MCF 10A (cell line): ENCODE data around the gene RORC. TPM values are rescaled to one million over a fixed set of nuclear protein-coding genes. Genes with fewer than 3 reads are reported as not detected.

Experiments
- BruUV-seq: library from RNA; stranded (reverse); fragments of 400-500 nt; replicated peaks from 2 replicates; lab custom pipeline; 2021; lab: Mats Ljungman, UMichigan
- CTCF ChIA-PET: fragments of 300-600 bp; sonication (Branson Sonifier 250); formaldehyde crosslinking; extraction: SDS; loops from one replicate; lab custom pipeline; 2021; ENCODE audit warnings: antibody characterized with exemption, inconsistent platforms; lab: Yijun Ruan, JAX
- POLR2A ChIA-PET: fragments of 300-600, 350-650 bp; sonication (Branson Sonifier 250); formaldehyde crosslinking; extraction: SDS; loops from one replicate; lab custom pipeline; 2020; ENCODE audit warnings: antibody characterized with exemption, inconsistent platforms; lab: Yijun Ruan, JAX
- DNase-seq: peaks from one replicate; pipeline ENCODE4 v3.0.0-alpha.2; 2018; ENCODE audit not compliant: unreplicated experiment
- H3K27ac Mint-ChIP-seq: one replicate; pipeline ENCODE4 v1.8.0; 2022; ENCODE audit warnings: mild to moderate bottlenecking, low read depth, mixed read lengths; ENCODE audit not compliant: unreplicated experiment
- H3K27me3 Mint-ChIP-seq: one replicate; pipeline ENCODE4 v1.8.0; 2022; ENCODE audit warnings: mixed read lengths; ENCODE audit not compliant: insufficient read depth, unreplicated experiment
- H3K36me3 Mint-ChIP-seq: one replicate; pipeline ENCODE4 v1.8.0; 2022; ENCODE audit warnings: mild to moderate bottlenecking, moderate library complexity, mixed read lengths; ENCODE audit not compliant: insufficient read depth, unreplicated experiment
- H3K4me1 Mint-ChIP-seq: one replicate; pipeline ENCODE4 v1.8.0; 2022; ENCODE audit warnings: mixed read lengths; ENCODE audit not compliant: insufficient read depth, unreplicated experiment
- H3K4me3 Mint-ChIP-seq: one replicate; pipeline ENCODE4 v1.8.0; 2022; ENCODE audit warnings: mild to moderate bottlenecking, moderate library complexity, mixed read lengths; ENCODE audit not compliant: unreplicated experiment
- H3K9me3 Mint-ChIP-seq: one replicate; pipeline ENCODE4 v1.8.0; 2022; ENCODE audit warnings: mixed read lengths; ENCODE audit not compliant: unreplicated experiment
- CTCF ChIP-seq: fragments of 200-600 bp; IDR thresholded peaks from one replicate; pipeline ENCODE4 v1.8.0; 2022; ENCODE audit warnings: antibody characterized with exemption, mild to moderate bottlenecking; ENCODE audit not compliant: unreplicated experiment
- intact Hi-C: fragments of 100-400 bp; cut with micrococcal nuclease; formaldehyde crosslinking; loops from 2 replicates; pipeline ENCODE4 v1.14.1; 2022
- total RNA-seq: library from RNA; stranded (reverse); gene quantifications from 2 replicates; pipeline ENCODE4 v1.2.3, GENCODE V29; 2022

RORC gene
- total RNA-seq, 1 experiment from 2014 or later, result 0.40 TPM

GRCh38 chr1:151814971-151815545, 16.5 kb downstream of the RORC start:
- H3K4me3 Mint-ChIP-seq, result no peak overlapping the region
- ChIA-PET POLR2A (no interaction called here), CTCF (no interaction called here)
- H3K36me3 Mint-ChIP-seq, result no peaks in the 10 kb centered on the region
- BruUV-seq, result no TSS peak
- intact Hi-C loops, result no loop called here
- no peak for TF ChIP-seq CTCF
- no peak overlapping the region for H3K27ac Mint-ChIP-seq
- H3K9me3 Mint-ChIP-seq, result no peaks in the 10 kb centered on the region
- no peaks in the 10 kb centered on the region for H3K27me3 Mint-ChIP-seq
- DNase-seq, result no peak
- H3K4me1 Mint-ChIP-seq, result peaks cover 6% of the 10 kb centered on the region

GRCh38 chr1:151814426-151814825, 17.2 kb downstream of the RORC start:
- H3K36me3 Mint-ChIP-seq, result no peaks in the 10 kb centered on the region
- H3K27ac Mint-ChIP-seq, result no peak overlapping the region
- BruUV-seq, result no TSS peak
- DNase-seq, result no peak
- H3K27me3 Mint-ChIP-seq, result no peaks in the 10 kb centered on the region
- TF ChIP-seq CTCF, result no peak
- no peaks in the 10 kb centered on the region for H3K4me1 Mint-ChIP-seq
- ChIA-PET CTCF (no interaction called here), POLR2A (no interaction called here)
- no peaks in the 10 kb centered on the region for H3K9me3 Mint-ChIP-seq
- intact Hi-C loops, result no loop called here
- no peak overlapping the region for H3K4me3 Mint-ChIP-seq

GRCh38 chr1:151813271-151813977, 18.2 kb downstream of the RORC start:
- no peak overlapping the region for H3K27ac Mint-ChIP-seq
- H3K36me3 Mint-ChIP-seq, result no peaks in the 10 kb centered on the region
- no peak for DNase-seq
- H3K9me3 Mint-ChIP-seq, result no peaks in the 10 kb centered on the region
- peaks cover 7% of the 10 kb centered on the region for H3K27me3 Mint-ChIP-seq
- H3K4me3 Mint-ChIP-seq, result no peak overlapping the region
- ChIA-PET CTCF (interaction anchor here (0.6 kb wide), 1 partner anchor 36 kb away, joined by 3 read pairs; no protein-coding TSS in a partner anchor), POLR2A (interaction anchor here (0.6 kb wide), 1 partner anchor 462 kb away, joined by 4 read pairs; no protein-coding TSS in a partner anchor)
- intact Hi-C loops, result no loop called here
- TF ChIP-seq CTCF, result no peak
- BruUV-seq, result no TSS peak
- no peaks in the 10 kb centered on the region for H3K4me1 Mint-ChIP-seq

GRCh38 chr1:151811181-151811580, 20.4 kb downstream of the RORC start:
- Mint-ChIP-seq H3K4me3 (no peak overlapping the region), H3K9me3 (no peaks in the 10 kb centered on the region), H3K27ac (peak overlapping the region; percentile 3), H3K36me3 (no peaks in the 10 kb centered on the region), H3K27me3 (peaks cover 25% of the 10 kb centered on the region), H3K4me1 (no peaks in the 10 kb centered on the region)
- BruUV-seq, result no TSS peak
- no peak for TF ChIP-seq CTCF
- ChIA-PET CTCF (interaction anchor here (0.6 to 1.6 kb wide), 6 partner anchors 13 to 470 kb away, joined by 3 to 6 read pairs (median 4); no protein-coding TSS in a partner anchor), POLR2A (interaction anchor here (0.7 to 1.5 kb wide), 3 partner anchors 9 to 37 kb away, joined by 3 to 7 read pairs (median 3); partner anchors contain the start of gene TDRKH)
- DNase-seq, result no peak
- intact Hi-C loops, result no loop called here
